MM.1S (cell line): ENCODE results near the gene UNC13C.

Experiments
- EZH2 ChIP-seq: fragments of 300-600 bp; sonication (generic); optimal IDR thresholded peaks from 2 replicates; pipeline ENCODE3; 2017; ENCODE audit warnings: low read depth, mild to moderate bottlenecking, antibody characterized with exemption, low read length, mixed read lengths
- EZH2phosphoT487 ChIP-seq: fragments of 300-600 bp; sonication (generic); IDR thresholded peaks from 2 replicates; pipeline ENCODE4 v1.6.1; 2018; ENCODE audit warnings: antibody characterized with exemption, low read length
- TF ChIP-seq, protein P1 (sequence below): fragments of 300-600 bp; sonication (generic); IDR thresholded peaks from 2 replicates; pipeline ENCODE4 v1.5.1; 2016; ENCODE audit warnings: antibody characterized with exemption, low read length, mixed read lengths

DNA sequence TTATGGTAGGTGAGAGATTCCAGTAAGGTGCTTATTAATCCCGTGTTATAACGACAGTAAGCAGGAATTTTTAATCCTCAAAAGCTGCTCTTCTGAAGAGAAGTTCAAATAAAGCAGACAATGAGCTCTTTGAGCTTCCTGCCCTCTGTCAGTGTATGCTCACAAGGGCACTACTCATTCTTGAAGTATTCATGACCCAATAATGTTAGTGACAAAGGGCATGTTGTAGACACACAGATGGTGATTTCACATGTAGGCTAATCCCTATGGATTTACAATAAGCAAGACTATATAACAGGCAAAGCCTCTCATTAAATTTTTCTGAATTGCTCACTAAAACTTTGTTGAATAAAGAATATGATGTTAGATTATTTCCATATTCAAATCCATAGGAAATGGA is 639.9 kb downstream of the UNC13C start:
- TF ChIP-seq, protein P1, sequence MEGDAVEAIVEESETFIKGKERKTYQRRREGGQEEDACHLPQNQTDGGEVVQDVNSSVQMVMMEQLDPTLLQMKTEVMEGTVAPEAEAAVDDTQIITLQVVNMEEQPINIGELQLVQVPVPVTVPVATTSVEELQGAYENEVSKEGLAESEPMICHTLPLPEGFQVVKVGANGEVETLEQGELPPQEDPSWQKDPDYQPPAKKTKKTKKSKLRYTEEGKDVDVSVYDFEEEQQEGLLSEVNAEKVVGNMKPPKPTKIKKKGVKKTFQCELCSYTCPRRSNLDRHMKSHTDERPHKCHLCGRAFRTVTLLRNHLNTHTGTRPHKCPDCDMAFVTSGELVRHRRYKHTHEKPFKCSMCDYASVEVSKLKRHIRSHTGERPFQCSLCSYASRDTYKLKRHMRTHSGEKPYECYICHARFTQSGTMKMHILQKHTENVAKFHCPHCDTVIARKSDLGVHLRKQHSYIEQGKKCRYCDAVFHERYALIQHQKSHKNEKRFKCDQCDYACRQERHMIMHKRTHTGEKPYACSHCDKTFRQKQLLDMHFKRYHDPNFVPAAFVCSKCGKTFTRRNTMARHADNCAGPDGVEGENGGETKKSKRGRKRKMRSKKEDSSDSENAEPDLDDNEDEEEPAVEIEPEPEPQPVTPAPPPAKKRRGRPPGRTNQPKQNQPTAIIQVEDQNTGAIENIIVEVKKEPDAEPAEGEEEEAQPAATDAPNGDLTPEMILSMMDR = no peak
- TF ChIP-seq EZH2 (no peak), EZH2phosphoT487 (no peak)
